Measurements from ENCODE around the gene DGCR2.

GRCh38 chr22:19022755-19023154, 99.5 kb downstream of the DGCR2 start:
- no peak for TF ChIP-seq CTCF (conservative IDR thresholded peaks at IDR 0.05)
- TF ChIP-seq ZFX (IDR thresholded peaks at IDR 0.05) = no peak

Measured in C4-2B (cell line).